SK-N-SH treated with all-trans-retinoic acid at 6 μM for 48 hours (cell line): Measurements from ENCODE around the gene ENOSF1.

Experiments
- ATAC-seq: fragments of 200-7000 bp; cut with Tn5 transposase; 3 replicates; pipeline ENCODE4 v1.9.1; 2020; ENCODE audit warnings: mild to moderate bottlenecking, moderate library complexity
- ARNTL ChIP-seq: fragments of 450-650 bp; formaldehyde crosslinking; IDR thresholded peaks from 2 replicates; pipeline ENCODE4 v1.5.0; 2020; ENCODE audit warnings: low read depth, mild to moderate bottlenecking, moderate library complexity, borderline replicate concordance
- BACH2 ChIP-seq: fragments of 250-450 bp; sonication (Bioruptor Pico); IDR thresholded peaks from 2 replicates; pipeline ENCODE4 v1.9.0; 2021; ENCODE audit warnings: mild to moderate bottlenecking, borderline replicate concordance
- CREB5 ChIP-seq: fragments of 250-450 bp; sonication (Bioruptor Pico); IDR thresholded peaks from 2 replicates; pipeline ENCODE4 v1.5.1; 2020; ENCODE audit warnings: low read depth, mild to moderate bottlenecking, moderate library complexity
- CSDC2 ChIP-seq: fragments of 250-450 bp; sonication (Bioruptor Pico); IDR thresholded peaks from 2 replicates; pipeline ENCODE4 v1.5.0; 2020; ENCODE audit warnings: mild to moderate bottlenecking, moderate library complexity
- CSRNP3 ChIP-seq: fragments of 250-450 bp; sonication (Bioruptor Pico); IDR thresholded peaks from 2 replicates; pipeline ENCODE4 v1.5.1; 2021; ENCODE audit warnings: mild to moderate bottlenecking, moderate library complexity
- ESRRG ChIP-seq: fragments of 250-450 bp; sonication (Bioruptor Pico); IDR thresholded peaks from 2 replicates; pipeline ENCODE4 v1.6.1; 2021; ENCODE audit warnings: mild to moderate bottlenecking
- GLIS3 ChIP-seq: fragments of 250-450 bp; sonication (Bioruptor Pico); IDR thresholded peaks from 2 replicates; pipeline ENCODE4 v1.5.0; 2020; ENCODE audit warnings: mild to moderate bottlenecking, moderate library complexity
- ISL1 ChIP-seq: fragments of 250-450 bp; sonication (Bioruptor Pico); IDR thresholded peaks from 2 replicates; pipeline ENCODE4 v2.1.2; 2022; ENCODE audit warnings: mild to moderate bottlenecking, moderate library complexity
- OSR1 ChIP-seq: fragments of 250-450 bp; sonication (Bioruptor Pico); IDR thresholded peaks from 2 replicates; pipeline ENCODE4 v1.8.0; 2022; ENCODE audit warnings: moderate library complexity, mild to moderate bottlenecking, inconsistent platforms
- PATZ1 ChIP-seq: fragments of 250-450 bp; sonication (Bioruptor Pico); IDR thresholded peaks from 2 replicates; pipeline ENCODE4 v1.8.0; 2020; ENCODE audit warnings: mild to moderate bottlenecking, moderate library complexity, borderline replicate concordance
- POU6F1 ChIP-seq: fragments of 250-450 bp; sonication (Bioruptor Pico); IDR thresholded peaks from 2 replicates; pipeline ENCODE4 v1.8.0; 2021; ENCODE audit warnings: low read depth, mild to moderate bottlenecking, moderate library complexity, borderline replicate concordance
- PPARA ChIP-seq: fragments of 250-450 bp; sonication (Bioruptor Pico); IDR thresholded peaks from 2 replicates; pipeline ENCODE4 v1.5.0; 2020; ENCODE audit warnings: mild to moderate bottlenecking, borderline replicate concordance
- RARB ChIP-seq: fragments of 250-450 bp; sonication (Bioruptor Pico); IDR thresholded peaks from 2 replicates; pipeline ENCODE4 v1.8.0; 2021; ENCODE audit warnings: mild to moderate bottlenecking, moderate library complexity
- SNAI2 ChIP-seq: fragments of 250-450 bp; sonication (Bioruptor Pico); IDR thresholded peaks from 2 replicates; pipeline ENCODE4 v1.5.0; 2020; ENCODE audit warnings: mild to moderate bottlenecking, moderate library complexity
- TCF4 ChIP-seq: fragments of 250-450 bp; sonication (Bioruptor Pico); IDR thresholded peaks from 2 replicates; pipeline ENCODE4 v1.8.0; 2021; ENCODE audit warnings: mild to moderate bottlenecking, moderate library complexity, borderline replicate concordance
- TOX ChIP-seq: fragments of 250-450 bp; sonication (Bioruptor Pico); IDR thresholded peaks from 2 replicates; pipeline ENCODE4 v1.8.0; 2021; ENCODE audit warnings: mild to moderate bottlenecking, moderate library complexity, borderline replicate concordance
- TSHZ2 ChIP-seq: fragments of 250-450 bp; sonication (Bioruptor Pico); IDR thresholded peaks from 2 replicates; pipeline ENCODE4 v1.5.0; 2020; ENCODE audit warnings: mild to moderate bottlenecking, moderate library complexity
- ZC3H10 ChIP-seq: fragments of 250-450 bp; sonication (Bioruptor Pico); IDR thresholded peaks from 2 replicates; pipeline ENCODE4 v1.5.1; 2021; ENCODE audit warnings: mild to moderate bottlenecking, moderate library complexity
- ZFP3 ChIP-seq: fragments of 250-450 bp; sonication (Bioruptor Pico); IDR thresholded peaks from 2 replicates; pipeline ENCODE4 v1.5.0; 2020; ENCODE audit warnings: mild to moderate bottlenecking, moderate library complexity
- ZFP30 ChIP-seq: fragments of 450-650 bp; formaldehyde crosslinking; IDR thresholded peaks from 2 replicates; pipeline ENCODE4 v1.5.0; 2022; ENCODE audit warnings: mild to moderate bottlenecking, moderate library complexity
- ZNF565 ChIP-seq: fragments of 450-650 bp; formaldehyde crosslinking; conservative IDR thresholded peaks from 2 replicates; pipeline ENCODE4 v1.5.0; 2020; ENCODE audit warnings: low read depth, mild to moderate bottlenecking, moderate library complexity
- ZNF70 ChIP-seq: fragments of 450-650 bp; formaldehyde crosslinking; IDR thresholded peaks from 2 replicates; pipeline ENCODE4 v1.5.0; 2020; ENCODE audit warnings: mild to moderate bottlenecking, moderate library complexity
- ZNF8 ChIP-seq: fragments of 450-650 bp; formaldehyde crosslinking; IDR thresholded peaks from 2 replicates; pipeline ENCODE4 v1.5.0; 2020; ENCODE audit warnings: mild to moderate bottlenecking, moderate library complexity

The ENOSF1 gene

GRCh38 chr18:676736-677135 lies 35.7 kb downstream of the ENOSF1 start:
- TF ChIP-seq SNAI2 (CRISPR knock-in tag) (no peak), CSRNP3 (no peak), ISL1 (CRISPR knock-in tag) (no peak), TOX (no peak), ZNF8 (CRISPR knock-in tag) (no peak), PPARA (CRISPR knock-in tag) (no peak), TCF4 (CRISPR knock-in tag) (no peak), ZFP3 (CRISPR knock-in tag) (no peak)
- ATAC-seq, result no peak

GRCh38 chr18:676069-676468 lies 36.4 kb downstream of the ENOSF1 start:
- TF ChIP-seq ZNF70 (CRISPR knock-in tag), result no peak
- TF ChIP-seq CREB5 (CRISPR knock-in tag), result no peak
- TF ChIP-seq GLIS3 (CRISPR knock-in tag), result no peak
- no peak for TF ChIP-seq TCF4 (CRISPR knock-in tag)
- no peak for TF ChIP-seq PPARA (CRISPR knock-in tag)
- no peak for TF ChIP-seq ARNTL (CRISPR knock-in tag)
- no peak for TF ChIP-seq TSHZ2 (CRISPR knock-in tag)
- TF ChIP-seq ZNF565 (CRISPR knock-in tag), result no peak
- TF ChIP-seq CSDC2 (CRISPR knock-in tag), result no peak
- TF ChIP-seq ZFP3 (CRISPR knock-in tag), result no peak
- TF ChIP-seq ESRRG, result no peak
- no peak for TF ChIP-seq ISL1 (CRISPR knock-in tag)
- no peak for TF ChIP-seq BACH2 (CRISPR knock-in tag)
- TF ChIP-seq ZC3H10 (CRISPR knock-in tag), result no peak
- TF ChIP-seq SNAI2 (CRISPR knock-in tag), result no peak
- TF ChIP-seq ZNF8 (CRISPR knock-in tag), result no peak
- no peak for TF ChIP-seq ZFP30 (CRISPR knock-in tag)
- no peak for ATAC-seq

GRCh38 chr18:675307-675706 lies 37.1 kb downstream of the ENOSF1 start:
- ATAC-seq, result no peak
- TF ChIP-seq SNAI2 (CRISPR knock-in tag) (no peak), PATZ1 (CRISPR knock-in tag) (no peak), OSR1 (CRISPR knock-in tag) (no peak), ZFP30 (CRISPR knock-in tag) (no peak), RARB (CRISPR knock-in tag) (no peak), POU6F1 (no peak), BACH2 (CRISPR knock-in tag) (no peak), ZNF8 (CRISPR knock-in tag) (no peak), GLIS3 (CRISPR knock-in tag) (no peak)
- TF ChIP-seq, all 23 proteins: peak for 0
